Suprapubic skin (tissue), 4 donors: Measurements from ENCODE around the gene BCKDHB. TPM values are rescaled to one million over a fixed set of nuclear protein-coding genes. Genes with fewer than 3 reads are reported as not detected.

Source experiments
- DNase-seq, 2 donors: peaks; one replicate each; pipeline ENCODE4 v3.0.0-alpha.2; 2019; ENCODE audit warnings: low spot score in 2 of 2
- H3K27ac ChIP-seq: fragments of 200-600 bp; sonication (generic); one replicate; pipeline ENCODE4 v1.5.1; 2019
- H3K27me3 ChIP-seq: fragments of 200-600 bp; sonication (generic); one replicate; pipeline ENCODE4 v1.5.1; 2019
- H3K36me3 ChIP-seq: fragments of 200-600 bp; sonication (generic); one replicate; pipeline ENCODE4 v1.5.1; 2019
- H3K4me1 ChIP-seq: fragments of 200-600 bp; sonication (generic); one replicate; pipeline ENCODE4 v1.5.1; 2019
- H3K4me3 ChIP-seq: fragments of 200-600 bp; sonication (generic); one replicate; pipeline ENCODE4 v1.5.1; 2019; ENCODE audit warnings: mild to moderate bottlenecking
- H3K9me3 ChIP-seq: fragments of 200-600 bp; sonication (generic); one replicate; pipeline ENCODE4 v1.5.1; 2019
- EP300 ChIP-seq: sonication (generic); formaldehyde crosslinking; IDR thresholded peaks from one replicate; pipeline ENCODE4 v1.6.1; 2017; ENCODE audit warnings: antibody characterized with exemption
- POLR2A ChIP-seq, 2 donors: fragments of 450-650 bp; IDR thresholded peaks; one replicate each; pipeline ENCODE4 v1.6.1; 2017; ENCODE audit warnings: antibody characterized with exemption in 2 of 2, mild to moderate bottlenecking in 2 of 2, moderate library complexity in 2 of 2
- POLR2AphosphoS5 ChIP-seq, 3 donors: sonication (generic); formaldehyde crosslinking; IDR thresholded peaks; one replicate each; pipeline ENCODE4 v1.6.1; 2017; ENCODE audit warnings: antibody characterized with exemption in 3 of 3
- WGBS: methylation state at CpG from one replicate; pipeline ENCODE4 v1.1.5; 2018; 5-methylcytosine and 5-hydroxymethylcytosine counted together
- total RNA-seq, 4 donors: library from RNA; depleted of rRNA; stranded (reverse); fragments of >200 nt; gene quantifications; one replicate each; pipeline ENCODE4 v1.1.0, GENCODE V29; 2016
- TF ChIP-seq, protein P1 (sequence below), 2 donors: fragments of 200-600 bp in 1 of 2; fragments of 450-650 bp in 1 of 2; sonication (generic) in 1 of 2; IDR thresholded peaks; one replicate each; pipeline ENCODE4 v1.5.1; 2016 to 2019; ENCODE audit warnings: antibody characterized with exemption in 2 of 2, mild to moderate bottlenecking in 1 of 2, moderate library complexity in 1 of 2

Gene BCKDHB
- total RNA-seq, 4 donors from 2014 or later = 10.5 to 17.2 (median 14.1) TPM

- TF ChIP-seq POLR2AphosphoS5 (IDR thresholded peaks at IDR 0.05) (no peak), EP300 (no peak), POLR2A (IDR thresholded peaks at IDR 0.05) (no peak)
- TF ChIP-seq, protein P1, sequence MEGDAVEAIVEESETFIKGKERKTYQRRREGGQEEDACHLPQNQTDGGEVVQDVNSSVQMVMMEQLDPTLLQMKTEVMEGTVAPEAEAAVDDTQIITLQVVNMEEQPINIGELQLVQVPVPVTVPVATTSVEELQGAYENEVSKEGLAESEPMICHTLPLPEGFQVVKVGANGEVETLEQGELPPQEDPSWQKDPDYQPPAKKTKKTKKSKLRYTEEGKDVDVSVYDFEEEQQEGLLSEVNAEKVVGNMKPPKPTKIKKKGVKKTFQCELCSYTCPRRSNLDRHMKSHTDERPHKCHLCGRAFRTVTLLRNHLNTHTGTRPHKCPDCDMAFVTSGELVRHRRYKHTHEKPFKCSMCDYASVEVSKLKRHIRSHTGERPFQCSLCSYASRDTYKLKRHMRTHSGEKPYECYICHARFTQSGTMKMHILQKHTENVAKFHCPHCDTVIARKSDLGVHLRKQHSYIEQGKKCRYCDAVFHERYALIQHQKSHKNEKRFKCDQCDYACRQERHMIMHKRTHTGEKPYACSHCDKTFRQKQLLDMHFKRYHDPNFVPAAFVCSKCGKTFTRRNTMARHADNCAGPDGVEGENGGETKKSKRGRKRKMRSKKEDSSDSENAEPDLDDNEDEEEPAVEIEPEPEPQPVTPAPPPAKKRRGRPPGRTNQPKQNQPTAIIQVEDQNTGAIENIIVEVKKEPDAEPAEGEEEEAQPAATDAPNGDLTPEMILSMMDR (IDR thresholded peaks at IDR 0.05) = no peak
- no peaks in the 10 kb centered on the region for H3K4me1 ChIP-seq
- no peak overlapping the region for H3K4me3 ChIP-seq
- no peaks in the 10 kb centered on the region for H3K27me3 ChIP-seq
- DNase-seq = no peak
- H3K27ac ChIP-seq = no peak overlapping the region
- no peaks in the 10 kb centered on the region for H3K36me3 ChIP-seq
- H3K9me3 ChIP-seq = no peaks in the 10 kb centered on the region
- 60% methylated on average over 3 of the region's 3 CpGs for WGBS
These were observed 225.5 kb downstream of the BCKDHB start for GRCh38 chr6:80331974-80332373.

GRCh38 chr6:80333342-80333741 is 226.9 kb downstream of the BCKDHB start:
- H3K9me3 ChIP-seq = no peaks in the 10 kb centered on the region
- 51% methylated on average over 3 of the region's 3 CpGs for WGBS
- no peak overlapping the region for H3K27ac ChIP-seq

DNA sequence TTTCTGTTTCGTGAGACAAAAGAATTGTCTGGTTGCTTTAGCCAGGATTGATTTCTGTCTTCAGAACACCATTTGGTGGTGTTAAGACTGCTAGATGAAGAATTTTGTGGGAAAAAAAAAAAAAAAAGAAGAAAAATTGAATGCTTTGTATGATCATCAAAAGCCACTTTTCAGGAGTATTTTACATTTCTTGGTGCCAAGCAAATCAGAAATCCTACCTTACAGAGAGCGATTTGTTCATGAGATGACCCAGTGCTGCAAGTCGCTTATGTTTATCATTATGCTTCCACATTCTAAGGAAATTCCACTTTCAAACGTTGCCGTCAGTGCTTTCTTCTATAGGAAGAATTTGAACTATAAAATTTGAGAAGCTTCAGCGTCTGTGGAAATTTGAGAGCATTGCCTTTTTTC is 228.7 kb downstream of the BCKDHB start:
- H3K4me3 ChIP-seq = peak overlapping the region; percentile 21
- DNase-seq = no peak
- TF ChIP-seq EP300 (no peak), POLR2A (IDR thresholded peaks at IDR 0.05) (no peak), POLR2AphosphoS5 (IDR thresholded peaks at IDR 0.05) (no peak)
- TF ChIP-seq, protein P1 (IDR thresholded peaks at IDR 0.05) = no peak
- H3K9me3 ChIP-seq = no peaks in the 10 kb centered on the region
- no peaks in the 10 kb centered on the region for H3K27me3 ChIP-seq
- H3K27ac ChIP-seq = no peak overlapping the region
- no peaks in the 10 kb centered on the region for H3K36me3 ChIP-seq
- no peaks in the 10 kb centered on the region for H3K4me1 ChIP-seq
- 57% methylated on average over 6 of the region's 6 CpGs for WGBS

More at GRCh38 chr6:80333342-80333741, 226.9 kb downstream of the BCKDHB start:
- no peak overlapping the region for H3K4me3 ChIP-seq
- H3K36me3 ChIP-seq = no peaks in the 10 kb centered on the region
- H3K4me1 ChIP-seq = no peaks in the 10 kb centered on the region
- DNase-seq = no peak
- TF ChIP-seq POLR2A (IDR thresholded peaks at IDR 0.05) (no peak), POLR2AphosphoS5 (IDR thresholded peaks at IDR 0.05) (no peak), EP300 (no peak)
- TF ChIP-seq, protein P1 (IDR thresholded peaks at IDR 0.05) = no peak
- no peaks in the 10 kb centered on the region for H3K27me3 ChIP-seq

DNA sequence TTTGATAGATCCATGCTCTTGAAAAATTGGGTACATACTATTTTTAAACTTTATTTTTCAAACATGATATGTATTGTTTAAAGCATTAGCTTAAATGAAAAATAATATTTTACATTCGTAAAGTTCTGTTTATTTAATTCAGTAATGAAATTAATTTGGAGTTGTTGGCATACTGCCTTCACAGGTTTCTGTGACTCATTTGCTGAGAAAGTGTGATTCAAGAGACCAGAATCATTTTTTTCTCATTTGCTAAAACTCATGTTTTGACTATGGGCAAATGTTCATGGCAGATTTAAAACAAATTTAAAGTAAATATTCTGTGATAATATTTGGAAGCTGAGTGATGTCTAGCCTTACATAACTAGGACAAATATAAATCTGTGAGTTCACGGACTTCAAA is 230.4 kb downstream of the BCKDHB start:
- Histone ChIP-seq H3K27me3 (no peaks in the 10 kb centered on the region), H3K27ac (no peak overlapping the region), H3K4me1 (no peaks in the 10 kb centered on the region), H3K36me3 (no peaks in the 10 kb centered on the region), H3K4me3 (no peak overlapping the region), H3K9me3 (no peaks in the 10 kb centered on the region)
- TF ChIP-seq EP300 (no peak), POLR2AphosphoS5 (IDR thresholded peaks at IDR 0.05) (no peak), POLR2A (IDR thresholded peaks at IDR 0.05) (no peak)
- TF ChIP-seq, protein P1 (IDR thresholded peaks at IDR 0.05) = no peak
- 70% methylated on average over 2 of the region's 2 CpGs for WGBS
- no peak for DNase-seq

DNA sequence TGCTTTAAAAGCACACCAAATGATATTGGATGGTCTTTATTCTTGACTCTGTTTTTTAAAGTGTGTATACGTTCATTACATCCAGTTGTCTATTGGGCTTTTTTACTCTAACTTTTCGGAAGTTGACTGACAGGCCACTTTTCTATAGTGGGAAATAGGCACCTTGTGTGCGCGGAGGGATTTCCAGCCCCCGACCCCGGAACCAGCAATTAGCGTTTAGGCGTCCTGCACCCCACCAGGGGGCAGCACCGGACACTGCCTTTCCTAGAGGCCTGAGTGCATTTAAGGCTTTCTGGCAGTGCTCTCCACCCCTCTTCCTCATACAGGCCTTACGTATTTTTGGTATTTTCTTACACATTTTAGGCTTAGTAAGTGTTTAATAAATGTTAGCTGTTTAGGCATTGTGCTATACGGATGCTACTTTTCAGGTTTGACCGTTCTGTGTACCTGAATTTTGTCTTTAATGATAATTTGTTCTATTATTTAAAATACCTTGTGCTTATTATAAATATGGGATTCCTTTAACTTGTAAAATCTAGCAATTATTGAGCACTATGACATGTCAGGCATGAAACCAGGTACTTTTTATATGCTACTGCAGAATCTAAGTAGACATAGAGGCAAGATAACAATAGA is 231.8 kb downstream of the BCKDHB start:
- 71% methylated on average over 11 of the region's 12 CpGs for WGBS
- TF ChIP-seq POLR2A (IDR thresholded peaks at IDR 0.05) (no peak), POLR2AphosphoS5 (IDR thresholded peaks at IDR 0.05) (no peak)
- TF ChIP-seq, protein P1 (IDR thresholded peaks at IDR 0.05) = peak; percentile 24 to 72
- Histone ChIP-seq H3K4me3 (no peak overlapping the region), H3K36me3 (no peaks in the 10 kb centered on the region), H3K27ac (no peak overlapping the region), H3K4me1 (no peaks in the 10 kb centered on the region), H3K9me3 (no peaks in the 10 kb centered on the region), H3K27me3 (no peaks in the 10 kb centered on the region)
- no peak for DNase-seq
